ENCODE measurements around the gene ZNF384. TPM values are rescaled to one million over a fixed set of nuclear protein-coding genes. Genes with fewer than 3 reads are reported as not detected.

ZNF384 gene
- total RNA-seq, 6 donors from 2014 or later: 33.4 to 52.8 (median 43.0) TPM

- H3K27me3 ChIP-seq: no peaks in the 10 kb centered on the region
- WGBS, 2 donors: 82 to 87% methylated on average over 27 to 28 of the region's 29 CpGs
- ATAC-seq (ENCODE audit: low FRiP score in 2 of 2) (no peak), DNase-seq (peak in 1 of 2 donors; percentile 77)
- no peak overlapping the region for H3K27ac ChIP-seq
- peaks cover 12 to 20% (median 14%) of the 10 kb centered on the region in 4 donors for H3K4me1 ChIP-seq
- H3K36me3 ChIP-seq: no peaks in the 10 kb centered on the region
- peak overlapping the region in 3 of 4 donors; percentile 16 to 35 (median 21) for H3K4me3 ChIP-seq
- TF ChIP-seq EP300 (IDR thresholded peaks at IDR 0.05) (no peak), POLR2A (IDR thresholded peaks at IDR 0.05) (no peak), POLR2AphosphoS5 (IDR thresholded peaks at IDR 0.05) (no peak), CTCF (IDR thresholded peaks at IDR 0.05) (no peak)
- H3K9me3 ChIP-seq: no peaks in the 10 kb centered on the region
Observed at GRCh38 chr12:6620885-6621274, 68.3 kb downstream of the ZNF384 start.

- Histone ChIP-seq H3K36me3 (no peaks in the 10 kb centered on the region), H3K27me3 (no peaks in the 10 kb centered on the region), H3K4me1 (peaks cover 12 to 20% (median 14%) of the 10 kb centered on the region in 4 donors), H3K27ac (no peak overlapping the region), H3K4me3 (peak overlapping the region in 3 of 4 donors; percentile 16 to 35 (median 21)), H3K9me3 (no peaks in the 10 kb centered on the region)
- DNase-seq (peak; percentile 59 to 86), ATAC-seq (ENCODE audit: low FRiP score in 2 of 2) (peak; percentile 72 to 80)
- peak; percentile 36 to 91 (median 77) for TF ChIP-seq CTCF (IDR thresholded peaks at IDR 0.05)
- TF ChIP-seq POLR2A (IDR thresholded peaks at IDR 0.05): no peak
- WGBS, 2 donors: 71 to 77% methylated on average over 15 to 16 of the region's 88 CpGs
Observed at GRCh38 chr12:6620137-6620884, 68.9 kb downstream of the ZNF384 start.

- TF ChIP-seq EP300 (IDR thresholded peaks at IDR 0.05): no peak
- no peak for TF ChIP-seq POLR2A (IDR thresholded peaks at IDR 0.05)
- no peak for TF ChIP-seq POLR2AphosphoS5 (IDR thresholded peaks at IDR 0.05)
- no peak for TF ChIP-seq CTCF (IDR thresholded peaks at IDR 0.05)
- DNase-seq (no peak), ATAC-seq (ENCODE audit: low FRiP score in 2 of 2) (no peak)
- no peaks in the 10 kb centered on the region for H3K9me3 ChIP-seq
- no peaks in the 10 kb centered on the region for H3K27me3 ChIP-seq
- H3K36me3 ChIP-seq: no peaks in the 10 kb centered on the region
- H3K27ac ChIP-seq: peak overlapping the region in 2 of 4 donors; percentile 12 to 54
- peaks cover 19 to 31% (median 22%) of the 10 kb centered on the region in 4 donors for H3K4me1 ChIP-seq
- 57 to 70% methylated on average over 5 of the region's 5 CpGs for WGBS, 2 donors
- H3K4me3 ChIP-seq: no peak overlapping the region
Observed at GRCh38 chr12:6618483-6619225, 70.5 kb downstream of the ZNF384 start.

Small RNAs within 50 kb of the gene (small RNA-seq; reads per million reads assigned to genes)
- 0 reads per million in 4 donors for gene RNU6-781P

Other genes starting within 250 kb of the ZNF384 start
- 1 to 10 TPM in 5 of 6 donors, not detected in 1; 1.0 to 8.8 (median 3.3) TPM for gene CD27, start 244.4 kb downstream of the ZNF384 start, total RNA-seq
- 10 to 100 TPM; 32.6 to 71.5 (median 46.9) TPM for gene TAPBPL, start 237.3 kb downstream of the ZNF384 start, total RNA-seq
- gene VAMP1, start 218.7 kb downstream of the ZNF384 start, total RNA-seq: 10 to 100 TPM in 2 of 6 donors, 1 to 10 TPM in 4; 4.6 to 25.1 (median 7.1) TPM
- gene MRPL51, start 196.1 kb downstream of the ZNF384 start, total RNA-seq: 100 to 1,000 TPM in 2 of 6 donors, 10 to 100 TPM in 4; 40.1 to 125 (median 67.2) TPM
- gene NCAPD2, start 195.3 kb downstream of the ZNF384 start, total RNA-seq: 10 to 100 TPM; 15.4 to 43.0 (median 25.5) TPM
- 1,000 to 10,000 TPM in 3 of 6 donors, 100 to 1,000 TPM in 3; 442 to 1,402 (median 931) TPM for gene GAPDH, start 154.9 kb downstream of the ZNF384 start, total RNA-seq
- gene IFFO1, start 133.3 kb downstream of the ZNF384 start, total RNA-seq: 100 to 1,000 TPM in 1 of 6 donors, 10 to 100 TPM in 5; 13.3 to 108 (median 32.0) TPM
- gene NOP2, start 121.1 kb downstream of the ZNF384 start, total RNA-seq: 10 to 100 TPM; 19.4 to 49.2 (median 36.6) TPM
- 100 to 1,000 TPM; 165 to 267 (median 178) TPM for gene CHD4, start 82.0 kb downstream of the ZNF384 start, total RNA-seq
- 1 to 10 TPM; 1.3 to 4.4 (median 2.9) TPM for gene LPAR5, start 53.4 kb downstream of the ZNF384 start, total RNA-seq
- gene ACRBP, start 41.9 kb downstream of the ZNF384 start, total RNA-seq: 10 to 100 TPM in 1 of 6 donors, 1 to 10 TPM in 5; 1.8 to 12.6 (median 5.9) TPM
- 10 to 100 TPM; 24.3 to 79.6 (median 33.8) TPM for gene ING4, start 26.3 kb downstream of the ZNF384 start, total RNA-seq
- gene PIANP, start 11.4 kb upstream of the ZNF384 start, total RNA-seq: under 1 TPM in 3 of 6 donors, not detected in 3; 0.13 to 0.83 (median 0.39) TPM
- 10 to 100 TPM; 36.9 to 70.2 (median 63.0) TPM for gene COPS7A, start 34.7 kb upstream of the ZNF384 start, total RNA-seq
- 100 to 1,000 TPM; 136 to 221 (median 144) TPM for gene MLF2, start 63.8 kb upstream of the ZNF384 start, total RNA-seq
- 100 to 1,000 TPM; 142 to 463 (median 224) TPM for gene PTMS, start 77.0 kb upstream of the ZNF384 start, total RNA-seq
- 1 to 10 TPM in 4 of 6 donors, under 1 TPM in 2; 0.46 to 2.6 (median 1.5) TPM for gene LAG3, start 83.1 kb upstream of the ZNF384 start, total RNA-seq
- gene CD4, start 100.2 kb upstream of the ZNF384 start, total RNA-seq: 10 to 100 TPM; 10.5 to 86.6 (median 35.6) TPM
- 10 to 100 TPM in 5 of 6 donors, 1 to 10 TPM in 1; 8.1 to 47.1 (median 16.5) TPM for gene GPR162, start 132.4 kb upstream of the ZNF384 start, total RNA-seq
- 10 to 100 TPM in 2 of 6 donors, 1 to 10 TPM in 4; 2.7 to 15.7 (median 7.0) TPM for gene P3H3, start 139.0 kb upstream of the ZNF384 start, total RNA-seq
- 1 to 10 TPM in 2 of 6 donors, under 1 TPM in 3, not detected in 1; 0.44 to 1.4 (median 0.86) TPM for gene GNB3, start 151.6 kb upstream of the ZNF384 start, total RNA-seq
- 10 to 100 TPM in 1 of 6 donors, 1 to 10 TPM in 3, under 1 TPM in 1, not detected in 1; 0.39 to 10.3 (median 2.8) TPM for gene CDCA3, start 161.9 kb upstream of the ZNF384 start, total RNA-seq
- 10 to 100 TPM; 22.6 to 77.0 (median 35.6) TPM for gene USP5, start 162.8 kb upstream of the ZNF384 start, total RNA-seq
- 100 to 1,000 TPM; 137 to 407 (median 309) TPM for gene TPI1, start 178.2 kb upstream of the ZNF384 start, total RNA-seq
- gene SPSB2, start 183.9 kb upstream of the ZNF384 start, total RNA-seq: 10 to 100 TPM; 27.7 to 63.3 (median 35.0) TPM
- gene LRRC23, start 215.4 kb upstream of the ZNF384 start, total RNA-seq: 10 to 100 TPM; 12.0 to 83.2 (median 29.1) TPM
- 10 to 100 TPM; 33.4 to 44.0 (median 40.7) TPM for gene ENO2, start 225.2 kb upstream of the ZNF384 start, total RNA-seq
- 100 to 1,000 TPM in 4 of 6 donors, 10 to 100 TPM in 2; 74.7 to 321 (median 133) TPM for gene ATN1, start 238.6 kb upstream of the ZNF384 start, total RNA-seq